ENCODE measurements around the gene ENC1. TPM values are rescaled to one million over a fixed set of nuclear protein-coding genes. Genes with fewer than 3 reads are reported as not detected.

Gene ENC1
- total and polyA plus RNA-seq, 2 of the 4 experiments (the other 2 are of a cell fraction), result 25.6 to 70.8 TPM

GRCh38 chr5:74660873-74661272, 20.3 kb upstream of the ENC1 start:
- no peak overlapping the region for H4K5ac ChIP-seq (ENCODE audit: low read depth, low read length)
- no peak overlapping the region for H3K4me2 ChIP-seq (ENCODE audit: low read depth, low read length)
- 0 out of 2 replicates have a peak, but pooled peaks cover 3% of the 10 kb centered on the region for H3K27me3 ChIP-seq (ENCODE audit: control insufficient read depth, insufficient read depth, low read length)
- no peaks in the 10 kb centered on the region for H4K20me1 ChIP-seq (ENCODE audit: insufficient read depth, low read length)
- H3K56ac ChIP-seq (ENCODE audit: extremely low read depth, insufficient read depth, low read length), result no peak overlapping the region
- H3K9me3 ChIP-seq (ENCODE audit: control insufficient read depth, insufficient read depth, low read length), result no peaks in the 10 kb centered on the region
- H2AFZ ChIP-seq (replicated peaks; ENCODE audit: low read length, poor library complexity), result no peak overlapping the region
- H2AK5ac ChIP-seq (ENCODE audit: low read depth, low read length), result no peak overlapping the region
- no peak overlapping the region for H3K18ac ChIP-seq (ENCODE audit: low read depth, low read length)
- no peak overlapping the region for H4K8ac ChIP-seq (ENCODE audit: low read depth in 2 of 2, low read length in 2 of 2)
- BruUV-seq (replicated peaks), result no TSS peak
- no peak overlapping the region for H3K9ac ChIP-seq (ENCODE audit: low read depth, low read length)
- in situ Hi-C loops (cut with MboI; ENCODE audit: low sequenced_read_pairs) (loop anchor here (25.0 kb wide), 1 partner anchor 601 kb away; no protein-coding TSS in a partner anchor), dilution Hi-C loops (cut with HindIII; ENCODE audit: low sequenced_read_pairs, unreplicated experiment) (no loop called here), intact Hi-C loops (cut with micrococcal nuclease) (no loop called here)
- H4K91ac ChIP-seq (ENCODE audit: insufficient read depth, low read depth, low read length), result no peak overlapping the region
- H2BK20ac ChIP-seq (ENCODE audit: low read depth, low read length), result no peak overlapping the region
- POLR2A ChIA-PET (ENCODE audit: unreplicated experiment), result no interaction called here
- no peak overlapping the region for H2BK5ac ChIP-seq (ENCODE audit: low read depth, low read length, poor library complexity, severe bottlenecking)
- no peaks in the 10 kb centered on the region for H3K79me1 ChIP-seq (ENCODE audit: low read depth in 1 of 2, low read length in 2 of 2)
- H2BK15ac ChIP-seq (ENCODE audit: low read depth, low read length), result no peak overlapping the region
- no CpG with 5 or more reads among the region's 5 CpGs for WGBS, 2 experiments (ENCODE audit: extremely low coverage in 2 of 2, insufficient read length in 1 of 2)
- H3K4ac ChIP-seq (ENCODE audit: low read depth, low read length), result no peak overlapping the region
- no peak overlapping the region for H3K23ac ChIP-seq (ENCODE audit: low read depth, low read length)
- CTCF ChIA-PET, result no interaction called here
- TF ChIP-seq MAZ (IDR thresholded peaks at IDR 0.05; ENCODE audit: borderline replicate concordance, low read depth, low read length) (no peak), CEBPB (IDR thresholded peaks at IDR 0.05; ENCODE audit: low read depth, low read length) (no peak), SMC3 (IDR thresholded peaks at IDR 0.05; ENCODE audit: low read depth, low read length) (no peak), MXI1 (IDR thresholded peaks at IDR 0.05; ENCODE audit: borderline replicate concordance, low read depth, low read length) (no peak), RFX5 (IDR thresholded peaks at IDR 0.05; ENCODE audit: low read depth, low read length) (no peak), RAD21 (IDR thresholded peaks at IDR 0.05; ENCODE audit: low read length) (no peak), NFE2L2 (IDR thresholded peaks at IDR 0.05; ENCODE audit: low read depth, low read length) (no peak), POLR2A (IDR thresholded peaks at IDR 0.05; ENCODE audit: low read depth, low read length) (no peak), RCOR1 (IDR thresholded peaks at IDR 0.05; ENCODE audit: insufficient replicate concordance, low read length) (no peak)
- H3K4me1 ChIP-seq (ENCODE audit: control insufficient read depth, insufficient read depth, low read length), result no peaks in the 10 kb centered on the region; the same call in 1 of the 2 replicates
- no peak overlapping the region for H3K4me3 ChIP-seq (ENCODE audit: insufficient read depth, low read depth, low read length)
- H3K9me1 ChIP-seq (ENCODE audit: insufficient read depth, low read length), result no peaks in the 10 kb centered on the region
- ATAC-seq (ENCODE audit: low read depth) (no peak; the same call in 1 of the 2 replicates), DNase-seq (no peak)
- no peak overlapping the region for H2BK120ac ChIP-seq (ENCODE audit: low read depth, low read length)
- H3K36me3 ChIP-seq (ENCODE audit: control insufficient read depth, insufficient read depth, low read length), result no peaks in the 10 kb centered on the region
- no peak overlapping the region for H3K14ac ChIP-seq (replicated peaks; ENCODE audit: low read depth, low read length)
- no peak overlapping the region for H2AK9ac ChIP-seq (replicated peaks; ENCODE audit: low read depth, low read length, poor library complexity)
- no peak overlapping the region for H3K27ac ChIP-seq (ENCODE audit: insufficient read depth, low read length)

All from IMR-90 (cell line).